ENCODE measurements around the gene HMG20A.

DNA sequence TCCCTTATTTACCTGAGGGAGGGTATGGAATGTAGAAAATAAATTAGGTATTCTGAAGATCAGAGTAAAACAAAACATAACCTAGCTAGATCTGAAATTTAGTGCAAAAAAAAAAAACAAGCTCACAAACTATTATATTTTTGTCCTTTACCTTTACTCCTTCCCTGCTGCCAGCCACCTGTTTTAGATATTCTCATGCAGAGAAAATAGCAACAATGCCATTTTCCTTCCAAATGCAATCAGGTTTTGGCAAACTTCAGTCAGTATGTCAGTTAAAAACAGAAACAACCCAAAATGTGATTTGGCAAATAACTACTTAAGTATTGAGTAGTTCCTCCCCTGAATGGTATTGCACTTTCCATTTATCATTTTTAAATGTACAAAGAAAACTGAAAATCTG is 36.6 kb upstream of the HMG20A start:
- no peak for TF ChIP-seq POLR2A (IDR thresholded peaks at IDR 0.05; ENCODE audit: low read length)
- no peak for TF ChIP-seq GATA1 (IDR thresholded peaks at IDR 0.05; ENCODE audit: low read depth, low read length)

All from erythroblast (primary cell).